ENCODE data around the gene CYB561D1.

CYB561D1 gene

GRCh38 chr1:109482242-109482641 lies 11.7 kb upstream of the CYB561D1 start:
- no peak for DNase-seq

- peak; percentile 60 for DNase-seq
Measured at GRCh38 chr1:109482791-109483671, 10.9 kb upstream of the CYB561D1 start.

GRCh38 chr1:109483672-109484518 lies 10.0 kb upstream of the CYB561D1 start, which contains the start of gene ATXN7L2:
ATXN7L2 (plus strand) TSS chr1:109483905; CDS start chr1:109483954, 49 bp downstream.
- peak; percentile 96 for DNase-seq

- no peak for DNase-seq
Measured at GRCh38 chr1:109484519-109484975, 9.3 kb upstream of the CYB561D1 start.

GRCh38 chr1:109485001-109485400 lies 8.9 kb upstream of the CYB561D1 start:
- no peak for DNase-seq

- DNase-seq: no peak
Measured at GRCh38 chr1:109487261-109487660, 6.6 kb upstream of the CYB561D1 start.

GRCh38 chr1:109488201-109488600 lies 5.7 kb upstream of the CYB561D1 start:
- DNase-seq: no peak

GRCh38 chr1:109488696-109489095 lies 5.2 kb upstream of the CYB561D1 start:
- DNase-seq: no peak

GRCh38 chr1:109490029-109490933 lies 3.6 kb upstream of the CYB561D1 start:
- peak; percentile 83 for DNase-seq

- no peak for DNase-seq
Measured at GRCh38 chr1:109490934-109491302, 3.0 kb upstream of the CYB561D1 start.

- no peak for DNase-seq
Measured at GRCh38 chr1:109491372-109491771, 2.5 kb upstream of the CYB561D1 start.

- no peak for DNase-seq
Measured at GRCh38 chr1:109492779-109493178, 1.1 kb upstream of the CYB561D1 start.

GRCh38 chr1:109493227-109493626 lies 667 bp upstream of the CYB561D1 start:
- no peak for DNase-seq

GRCh38 chr1:109495738-109496137 lies 1.8 kb downstream of the CYB561D1 start:
- no peak for DNase-seq

GRCh38 chr1:109497449-109498160 lies 3.7 kb downstream of the CYB561D1 start:
- no peak for DNase-seq

GRCh38 chr1:109498161-109498801 lies 4.4 kb downstream of the CYB561D1 start:
- DNase-seq: peak; percentile 32

GRCh38 chr1:109499081-109499480 lies 5.2 kb downstream of the CYB561D1 start:
- DNase-seq: no peak

GRCh38 chr1:109499661-109500536 lies 6.0 kb downstream of the CYB561D1 start:
- peak; percentile 74 for DNase-seq

- no peak for DNase-seq
Measured at GRCh38 chr1:109500941-109501381, 7.1 kb downstream of the CYB561D1 start.
